Activated T-helper 1 cell treated with anti-CD3 and anti-CD28 coated beads, Interleukin-2, amount 50 U/mL, for 16 hours (primary cell): Measurements from ENCODE around the gene UTP25.

Experiments
- DNase-seq, 2 donors: peaks; one replicate each; pipeline ENCODE4 v3.0.0-alpha.2; 2020; ENCODE audit warnings: low read depth in 1 of 2, low spot score in 1 of 2

The UTP25 gene

DNA sequence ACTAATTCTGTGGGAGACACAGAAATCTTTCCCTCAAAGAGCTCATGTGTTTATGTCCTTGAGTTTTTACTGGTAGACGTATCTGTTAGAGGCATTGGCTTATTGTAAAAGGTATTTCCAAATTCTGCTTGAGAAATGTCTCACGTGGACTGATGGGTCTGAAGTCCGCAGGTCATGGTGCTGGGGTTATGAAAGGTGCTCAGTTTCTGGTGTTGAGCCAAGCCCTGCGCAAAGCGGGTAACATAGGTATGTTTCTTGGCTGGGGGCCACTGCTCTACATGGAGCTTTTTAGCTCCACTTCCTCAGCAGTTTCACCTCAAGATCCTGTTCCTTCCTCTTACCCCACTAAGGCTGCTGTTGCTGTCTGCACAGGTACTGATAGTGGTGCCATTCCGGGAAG, 10.8 kb downstream of the UTP25 start:
- no peak for DNase-seq

DNA sequence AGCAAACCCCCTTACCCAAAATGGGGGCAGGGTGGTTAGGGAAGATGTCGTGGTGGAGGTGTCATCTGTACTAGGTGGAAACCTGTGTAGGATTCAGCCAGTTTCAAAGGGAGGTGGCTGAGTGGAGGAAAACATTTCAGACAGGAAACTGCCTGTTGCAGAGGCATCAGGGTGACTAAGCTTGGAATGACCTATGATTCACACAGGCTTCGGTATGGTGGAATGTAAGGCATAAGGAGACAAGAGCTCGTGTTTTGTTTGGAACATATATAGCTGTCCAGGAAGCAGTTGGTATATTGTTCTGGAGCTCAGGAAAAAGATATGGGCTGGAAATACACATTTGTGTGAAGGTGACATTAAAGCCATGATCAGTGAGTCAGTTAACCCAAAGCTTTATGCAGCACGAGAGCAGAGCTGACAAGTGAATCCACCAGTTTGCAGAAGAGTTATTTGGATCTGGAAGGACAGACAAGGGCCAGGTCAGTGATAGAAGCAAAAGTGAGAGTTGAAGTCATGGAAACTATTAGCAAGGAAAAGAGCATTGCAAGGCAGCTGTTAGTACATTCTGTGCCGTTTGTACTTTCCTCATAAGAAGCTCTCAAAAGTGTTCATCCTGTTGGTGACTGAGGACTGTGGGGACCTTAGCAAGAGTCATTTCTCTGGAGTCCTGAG, 12.2 kb downstream of the UTP25 start:
- no peak for DNase-seq

DNA sequence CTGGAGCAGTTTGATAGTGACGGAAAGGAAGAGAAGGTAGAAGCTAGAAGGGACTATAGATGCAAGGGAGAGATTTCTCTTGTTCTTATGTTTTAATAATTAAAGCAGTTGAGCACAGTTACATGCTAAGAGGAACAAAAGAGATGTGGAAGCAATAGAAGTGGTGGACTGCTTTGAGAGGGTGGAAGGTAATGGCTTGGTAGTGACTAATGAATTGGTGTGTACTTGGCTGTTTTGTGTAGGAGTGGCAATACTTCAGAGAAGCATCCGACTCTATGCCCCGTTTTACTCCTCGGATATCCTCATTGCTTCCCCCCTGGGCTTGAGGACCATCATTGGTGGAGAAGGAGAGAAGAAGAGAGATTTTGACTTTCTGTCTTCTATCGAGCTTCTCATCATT, 12.8 kb downstream of the UTP25 start:
- DNase-seq, result no peak

DNA sequence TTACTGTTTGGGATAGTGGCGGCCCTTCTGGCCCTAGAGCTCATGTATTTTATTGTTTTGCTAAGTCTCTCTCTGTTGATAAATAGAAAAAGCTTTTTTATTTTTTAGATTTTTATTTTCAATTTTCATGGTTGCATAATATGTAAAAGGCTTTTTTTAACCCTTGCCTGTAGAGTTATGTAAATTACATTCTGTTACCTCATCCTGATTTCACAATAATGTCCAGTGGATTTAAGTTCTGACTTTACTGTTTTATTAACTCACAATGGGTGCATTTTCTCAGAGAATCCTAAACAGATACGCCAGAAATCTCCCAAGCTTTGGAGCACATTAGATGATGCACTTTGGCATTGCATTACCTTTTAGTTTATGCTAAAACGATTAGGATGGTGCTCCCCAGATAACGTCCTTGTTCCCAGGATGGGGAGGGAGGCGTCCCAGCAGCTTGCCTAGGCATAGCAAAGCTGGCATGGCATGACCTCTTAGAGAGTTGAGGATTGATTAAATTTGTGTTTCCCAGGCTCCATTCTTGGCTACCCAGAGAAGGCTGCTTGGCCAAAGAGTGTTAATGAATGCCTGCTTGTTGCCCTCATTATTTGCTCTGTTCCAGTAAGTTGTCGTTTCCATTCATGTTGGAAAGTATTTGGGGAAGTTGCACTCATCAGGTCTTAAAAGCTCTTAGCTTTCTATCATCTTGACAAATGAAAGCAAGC, 17.1 kb downstream of the UTP25 start:
- DNase-seq, result no peak

- no peak for DNase-seq
Observed at GRCh38 chr1:209845408-209845725, 17.6 kb downstream of the UTP25 start.

DNA sequence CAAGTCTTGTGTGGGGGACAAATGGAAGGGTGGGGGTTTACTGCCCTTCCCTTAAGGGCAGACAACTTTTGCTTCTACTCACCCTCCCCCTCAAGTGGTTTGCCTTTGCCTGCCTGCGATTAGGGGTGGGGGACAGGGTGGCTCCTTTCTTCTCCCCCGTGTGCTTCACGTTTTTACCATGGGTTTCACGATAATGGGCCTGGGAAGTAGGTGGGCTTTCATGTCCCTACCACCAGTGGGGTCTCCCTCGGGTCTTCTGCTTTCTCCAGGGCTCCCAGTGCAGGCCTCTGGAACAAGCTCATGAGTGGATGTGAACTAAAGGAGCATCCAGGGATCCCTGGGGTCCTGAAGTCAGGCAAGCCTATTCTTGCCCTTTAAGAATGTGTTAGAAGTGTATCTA, 21.6 kb downstream of the UTP25 start:
- DNase-seq, result no peak

DNA sequence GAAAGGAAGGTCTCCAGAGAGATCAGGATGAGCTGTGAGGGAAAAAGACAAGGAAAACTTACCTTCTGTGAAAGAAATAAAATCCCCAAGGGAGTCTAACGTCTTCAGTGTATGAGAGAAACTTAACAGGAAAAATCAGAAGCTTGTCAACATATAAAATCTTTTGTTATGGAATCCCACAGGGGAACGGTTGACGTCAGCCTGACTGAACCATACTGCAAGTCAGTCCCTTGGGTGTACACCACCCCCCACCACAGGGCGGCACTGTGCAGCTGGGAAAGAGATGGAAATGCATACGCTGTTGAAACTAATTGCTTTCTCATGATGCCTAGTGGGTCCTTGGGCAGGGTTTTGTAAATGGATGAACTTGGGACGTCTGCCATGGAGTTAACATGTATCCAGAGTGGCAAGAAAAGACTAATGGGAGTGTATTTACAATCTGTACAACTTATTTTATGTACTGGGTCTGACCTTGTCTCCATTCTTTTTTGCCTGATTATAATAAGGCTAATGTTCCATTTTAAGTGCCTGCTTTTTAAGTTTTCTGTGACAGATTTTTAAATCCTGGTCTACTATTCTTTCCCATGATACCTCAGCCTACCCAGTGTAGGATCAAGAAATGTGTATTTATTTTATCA, 22.7 kb downstream of the UTP25 start:
- no peak for DNase-seq

DNA sequence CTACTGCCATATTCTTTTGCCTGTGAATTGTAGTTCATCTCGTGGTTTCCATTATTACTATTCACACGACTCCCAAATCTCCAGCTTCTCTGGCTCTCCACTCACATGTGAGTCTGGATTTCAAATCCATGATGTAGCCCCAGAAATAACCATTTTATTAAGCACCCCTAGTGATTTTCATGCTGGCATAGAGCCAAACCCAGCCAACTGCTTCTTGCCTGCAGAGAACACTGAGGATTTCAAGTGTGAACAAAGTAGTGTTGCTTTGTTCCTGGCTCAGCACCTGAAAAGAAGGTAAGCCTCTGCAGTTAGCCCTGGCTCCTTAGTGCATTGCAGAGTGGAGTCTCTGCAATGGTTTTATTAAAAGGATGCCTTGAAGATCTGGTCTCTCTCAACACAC, 25.9 kb downstream of the UTP25 start:
- DNase-seq, result no peak

DNA sequence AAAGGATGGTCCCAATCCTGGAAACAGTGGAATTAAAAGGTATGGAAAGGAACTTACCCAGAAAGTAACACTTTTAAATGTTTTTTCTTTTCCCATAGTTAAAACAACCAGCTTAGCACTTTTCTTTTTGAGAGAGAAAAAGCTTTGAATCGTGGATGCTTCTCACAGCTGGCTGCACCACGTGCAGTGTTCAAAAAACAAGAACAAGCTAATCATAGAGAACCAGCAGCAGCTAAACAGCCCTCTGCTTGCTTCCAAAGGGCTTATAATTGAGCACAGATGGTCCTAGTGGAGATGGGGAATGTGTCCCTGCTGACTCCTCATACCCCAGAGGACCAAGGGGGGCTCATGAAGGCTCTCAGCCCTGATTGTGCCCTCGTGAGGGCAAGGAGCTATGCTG, 26.4 kb downstream of the UTP25 start:
- no peak for DNase-seq

DNA sequence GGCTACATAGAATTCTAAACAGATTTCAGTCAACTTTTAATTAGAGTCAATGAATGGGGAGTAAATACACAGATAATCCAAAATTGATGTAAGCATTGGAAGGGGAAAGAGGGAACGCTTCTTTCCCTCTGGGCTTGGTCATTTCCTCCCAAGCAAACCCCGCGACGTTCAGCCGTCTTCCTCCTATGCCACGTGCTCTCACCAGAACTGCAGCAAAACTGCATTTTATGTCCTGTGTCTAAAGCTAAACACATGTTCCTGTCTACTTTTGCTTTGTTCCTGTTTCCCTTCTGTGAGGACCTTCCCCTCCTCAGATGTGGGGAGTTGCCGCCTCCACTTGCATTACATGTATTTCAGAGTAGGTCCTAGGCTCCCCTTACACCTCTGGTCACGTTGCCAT, 27.2 kb downstream of the UTP25 start:
- DNase-seq, result no peak

GRCh38 chr1:209855623-209856022, 27.9 kb downstream of the UTP25 start:
- no peak for DNase-seq

DNA sequence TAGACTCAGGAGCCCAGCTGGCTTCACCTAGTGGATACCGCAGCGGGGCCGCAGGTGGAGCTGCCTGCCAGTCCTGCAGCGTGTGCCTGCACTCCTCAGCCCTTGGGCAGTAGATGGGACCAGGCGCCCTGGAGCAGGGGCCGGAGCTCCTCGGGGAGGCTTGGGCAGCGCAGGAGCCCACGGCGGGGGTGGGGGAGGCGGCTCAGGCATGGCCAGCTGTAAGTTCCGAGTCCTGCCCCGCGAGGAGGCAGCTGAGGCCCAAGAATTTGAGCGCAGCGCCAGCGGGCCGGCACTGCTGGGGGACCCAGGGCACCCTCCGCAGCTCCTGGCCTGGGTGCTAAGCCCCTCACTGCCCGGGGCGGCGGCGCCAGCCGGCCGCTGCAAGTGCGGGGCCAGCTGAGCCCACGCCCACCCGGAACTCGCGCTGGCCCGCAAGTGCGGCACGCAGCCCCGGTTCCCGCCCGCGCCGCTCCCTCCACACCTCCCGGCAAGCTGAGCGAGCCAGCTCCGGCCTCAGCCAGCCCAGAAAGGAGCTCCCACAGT, 30.9 kb downstream of the UTP25 start:
- no peak for DNase-seq

GRCh38 chr1:209860293-209860881, 32.6 kb downstream of the UTP25 start:
- peak; percentile 41 to 44 for DNase-seq

DNA sequence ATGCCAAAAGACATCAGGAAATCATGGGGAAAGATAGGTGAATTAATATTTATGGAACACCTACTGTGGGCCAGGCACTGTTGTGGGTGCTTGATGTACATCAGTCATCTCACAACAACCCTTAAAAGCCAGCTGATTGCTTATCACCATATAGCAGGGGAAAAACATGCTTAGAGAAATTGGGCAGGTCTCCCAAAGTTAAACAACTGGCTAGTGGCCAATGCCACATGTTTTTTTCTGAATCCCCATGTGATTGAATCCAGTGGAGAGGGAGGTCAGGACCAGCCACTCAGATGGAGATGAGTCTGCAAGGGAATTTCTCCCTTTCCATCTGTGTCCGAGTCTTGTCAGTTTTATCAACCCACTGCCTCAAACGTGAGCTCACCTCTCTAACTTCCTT, 33.5 kb downstream of the UTP25 start:
- DNase-seq, result no peak

GRCh38 chr1:209862391-209863356, 34.9 kb downstream of the UTP25 start:
- no peak for DNase-seq

DNA sequence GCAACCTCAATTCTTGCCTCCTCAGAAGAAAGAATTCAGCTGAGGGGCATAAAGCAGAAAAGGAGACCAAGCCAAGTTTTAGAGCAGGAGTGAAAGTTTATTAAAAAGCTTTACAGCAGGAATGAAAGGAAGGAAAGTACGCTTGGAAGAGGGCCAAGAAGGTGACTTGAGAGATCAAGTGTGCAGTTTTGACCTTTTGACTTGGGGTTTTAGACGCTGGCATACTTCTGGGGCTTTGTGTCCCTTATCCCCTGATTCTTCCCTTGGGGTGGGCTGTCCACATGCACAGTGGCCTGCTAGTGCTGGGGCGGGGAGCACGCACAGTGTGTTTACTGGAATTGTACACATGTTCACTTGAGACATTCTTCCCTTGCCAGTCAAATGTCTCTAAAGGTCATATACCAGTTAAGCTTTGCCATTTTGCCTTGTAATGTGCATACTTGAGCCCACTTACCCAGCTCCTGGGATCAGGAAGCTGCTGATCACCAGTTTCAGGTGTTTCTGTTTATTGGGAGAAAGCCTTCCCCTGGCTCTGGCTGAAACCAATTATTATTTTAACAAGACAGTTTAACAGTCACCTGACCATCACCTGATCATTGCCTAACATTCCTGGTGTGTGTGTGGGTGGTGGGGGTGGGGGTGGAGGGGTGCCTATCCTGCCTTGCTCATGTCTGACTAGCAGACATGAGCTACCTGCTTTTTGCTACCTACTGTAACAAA, 36.2 kb downstream of the UTP25 start:
- DNase-seq, result no peak

DNA sequence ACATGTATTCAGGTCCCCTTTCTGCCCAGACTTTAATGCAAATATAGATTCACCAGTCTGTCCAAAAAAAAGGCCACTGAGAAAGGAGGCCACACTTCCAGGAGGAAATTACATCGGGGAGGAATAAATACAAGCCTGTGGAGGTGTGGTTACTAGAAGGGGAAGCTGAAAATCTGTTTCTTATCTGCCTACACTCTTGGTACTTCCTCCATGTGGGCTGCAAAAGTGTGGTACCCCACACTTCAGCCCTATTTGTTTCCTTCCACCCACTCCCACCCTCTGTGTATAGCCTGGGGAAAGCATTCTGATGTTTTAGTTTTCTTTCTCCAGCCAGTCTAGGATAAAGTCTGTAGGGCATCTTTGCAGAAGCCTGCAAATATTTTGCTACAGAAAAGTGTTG, 38.4 kb downstream of the UTP25 start:
- no peak for DNase-seq

DNA sequence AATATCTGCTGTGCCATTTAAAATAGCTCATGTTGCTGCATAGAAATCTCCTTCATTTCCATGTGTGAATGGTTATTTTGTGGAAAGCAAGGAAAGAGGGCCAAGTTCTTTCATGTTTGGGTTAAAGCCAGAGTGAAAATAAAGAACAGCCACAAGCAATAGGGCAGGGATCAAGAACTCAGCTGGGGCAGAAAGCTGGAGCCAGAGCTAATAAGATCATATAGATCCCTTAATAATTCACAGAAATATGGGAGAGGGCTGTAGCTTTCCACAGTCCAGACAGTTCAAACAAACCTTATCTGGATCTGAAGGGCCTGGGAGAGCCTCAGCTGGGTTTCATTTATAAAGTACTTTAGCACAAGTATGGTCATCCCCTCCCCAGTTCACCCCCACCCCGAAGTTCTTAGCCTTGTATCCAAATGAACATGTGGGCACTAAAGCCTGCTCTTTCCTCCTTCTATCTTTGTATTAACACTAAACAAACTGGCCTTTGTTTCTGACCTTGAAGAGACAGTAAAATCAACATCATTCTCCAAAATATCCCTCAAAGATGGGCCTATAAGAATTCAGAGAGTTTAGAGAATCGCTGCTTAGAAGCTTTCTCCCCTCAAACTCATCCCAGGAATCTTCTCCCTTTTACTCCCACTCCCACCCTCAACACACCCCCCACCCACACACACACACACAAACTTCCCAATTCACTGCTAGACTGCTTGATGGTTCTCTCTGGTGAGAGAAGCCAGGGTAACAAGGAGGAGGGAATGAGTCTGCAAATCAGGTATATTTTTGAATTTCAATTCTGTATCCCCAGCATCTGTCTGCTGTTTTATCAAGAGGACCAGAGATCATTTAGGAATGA, 41.7 kb downstream of the UTP25 start:
- no peak for DNase-seq

DNA sequence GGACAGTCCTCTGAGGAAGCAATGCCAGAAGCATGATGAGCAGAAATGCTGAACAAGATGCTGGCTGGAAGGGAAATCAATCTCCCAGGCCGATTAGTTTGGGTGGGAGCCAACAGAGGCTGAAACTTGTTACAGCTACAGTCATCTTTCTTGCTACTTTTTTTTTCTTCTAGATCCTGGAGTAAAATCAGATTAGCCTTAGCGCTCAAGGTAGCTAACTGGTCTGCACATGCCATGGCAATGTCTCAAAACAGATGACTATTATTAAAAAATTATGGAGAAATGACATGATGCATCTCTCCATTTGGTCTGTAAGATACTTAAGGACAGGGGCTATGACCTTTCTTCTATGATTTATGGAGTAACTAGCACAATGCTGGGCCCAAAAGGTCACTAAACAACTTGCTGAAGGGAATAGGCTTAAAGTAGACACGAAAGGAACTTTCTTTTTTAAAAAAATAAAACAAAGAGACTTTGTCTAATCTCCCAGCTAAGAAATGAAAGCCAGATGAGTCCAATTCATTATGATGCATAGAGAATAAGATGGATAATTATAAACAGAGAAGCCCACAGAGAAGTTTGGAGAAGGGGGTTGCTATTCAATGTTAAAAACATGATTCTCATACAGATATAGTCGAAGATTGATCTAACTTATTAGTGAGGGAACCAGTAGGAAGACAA, 42.5 kb downstream of the UTP25 start:
- no peak for DNase-seq
